Duodenal mucosa (tissue), 2 donors: ENCODE results near the gene CRADD.

Experiments used
- H3K27ac ChIP-seq: one replicate; pipeline ENCODE4 v1.7.0; 2013; ENCODE audit warnings: low read depth, low read length
- H3K27me3 ChIP-seq, 2 donors: one replicate each; pipeline ENCODE4 v1.7.0; 2013; ENCODE audit warnings: low read length in 2 of 2, control low read depth in 1 of 2; ENCODE audit not compliant: insufficient read depth in 2 of 2, control insufficient read depth in 1 of 2
- H3K36me3 ChIP-seq, 2 donors: one replicate each; pipeline ENCODE4 v1.7.0; 2013; ENCODE audit warnings: low read length in 2 of 2, control low read depth in 1 of 2; ENCODE audit not compliant: insufficient read depth in 2 of 2, control insufficient read depth in 1 of 2
- H3K4me1 ChIP-seq, 2 donors: one replicate each; pipeline ENCODE4 v1.7.0; 2013; ENCODE audit warnings: low read length in 2 of 2, control low read depth in 1 of 2; ENCODE audit not compliant: insufficient read depth in 2 of 2, control insufficient read depth in 1 of 2
- H3K4me3 ChIP-seq, 2 donors: one replicate each; pipeline ENCODE4 v1.7.0; 2013; ENCODE audit warnings: low read length in 2 of 2, low read depth in 1 of 2
- H3K9ac ChIP-seq, 2 donors: one replicate each; pipeline ENCODE4 v1.7.0; 2013; ENCODE audit warnings: low read length in 2 of 2, low read depth in 1 of 2
- H3K9me3 ChIP-seq, 2 donors: one replicate each; pipeline ENCODE4 v1.7.0; 2013; ENCODE audit warnings: low read length in 2 of 2, control low read depth in 1 of 2; ENCODE audit not compliant: control insufficient read depth in 1 of 2

CRADD gene

DNA sequence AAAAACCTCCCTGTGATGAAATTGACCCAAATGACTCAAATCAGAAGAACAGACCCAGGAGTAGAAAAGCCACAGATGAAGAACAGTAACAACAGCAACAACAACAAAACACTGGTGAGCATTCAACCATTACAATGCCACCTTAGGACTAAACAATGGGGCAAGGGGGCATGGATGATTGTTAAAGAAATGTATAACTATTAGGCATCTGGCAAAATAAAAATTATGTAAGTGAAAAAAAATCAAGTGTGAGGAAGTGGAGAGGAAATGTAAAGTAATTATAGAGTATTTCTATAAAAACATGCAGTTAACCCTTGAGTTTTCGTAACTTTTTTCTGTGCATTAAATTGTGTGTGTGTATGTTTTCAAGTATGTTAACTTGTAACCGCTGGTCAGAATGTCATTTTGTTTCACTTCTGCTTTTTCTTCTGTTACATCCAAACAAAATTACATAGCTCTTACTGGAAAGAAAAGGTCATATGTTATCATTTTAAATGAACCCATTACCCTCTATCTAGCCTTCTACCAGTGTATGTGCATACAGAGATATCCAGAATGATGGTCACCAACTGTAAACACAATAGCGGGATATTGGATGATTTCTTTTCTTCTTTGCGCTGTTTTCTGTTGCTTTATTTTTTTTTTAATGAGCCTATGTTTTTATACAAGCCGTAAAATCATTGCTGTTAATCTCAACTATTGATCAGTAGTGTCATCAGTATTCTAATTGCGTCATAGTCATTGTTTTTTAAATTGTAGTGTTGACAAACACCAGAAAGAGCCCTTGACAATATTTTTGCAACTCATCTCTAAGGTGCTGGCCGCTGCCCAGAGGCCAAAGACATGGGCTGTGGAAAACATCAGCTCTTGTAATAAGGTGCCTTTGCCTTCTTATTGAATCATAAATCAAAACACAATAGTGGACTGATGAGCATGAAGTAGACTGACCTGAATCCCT lies 170.6 kb downstream of the CRADD start:
- H3K9ac ChIP-seq, result no peak overlapping the region
- no peaks in the 10 kb centered on the region for H3K36me3 ChIP-seq
- peaks cover 23 to 35% of the 10 kb centered on the region in 2 donors for H3K4me1 ChIP-seq
- no peaks in the 10 kb centered on the region for H3K27me3 ChIP-seq
- H3K4me3 ChIP-seq, result peak overlapping the region in 1 of 2 donors; percentile 19
- no peaks in the 10 kb centered on the region for H3K9me3 ChIP-seq
- no peak overlapping the region for H3K27ac ChIP-seq

DNA sequence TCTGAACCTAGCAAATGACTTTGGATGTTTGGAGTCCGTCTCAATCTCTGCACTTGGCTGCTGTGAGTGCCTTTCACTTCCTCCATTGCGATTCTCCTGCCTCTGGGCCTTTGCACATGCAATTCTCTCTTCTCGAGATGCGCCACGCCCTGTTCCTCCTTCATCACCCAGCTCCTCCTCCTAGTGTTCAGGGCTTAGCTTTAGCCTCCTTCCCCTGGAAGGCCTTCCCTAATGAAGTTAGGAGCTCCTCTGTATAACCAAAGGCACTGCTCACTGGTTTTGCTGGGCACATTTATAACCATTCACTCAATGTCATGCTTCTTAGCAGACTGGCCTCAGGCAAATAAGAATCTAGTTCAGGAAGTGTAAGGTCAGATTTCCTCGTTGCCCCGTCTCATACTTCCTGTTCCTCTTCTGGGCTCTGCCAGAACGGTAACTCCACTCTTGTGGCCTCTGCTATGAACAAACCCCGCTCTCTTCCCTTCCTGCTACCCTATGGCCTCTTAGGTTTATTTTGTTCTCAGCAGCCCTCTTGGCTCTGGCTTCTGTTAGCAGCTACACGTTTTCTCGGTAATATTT lies 171.4 kb downstream of the CRADD start:
- no peaks in the 10 kb centered on the region for H3K36me3 ChIP-seq
- H3K9me3 ChIP-seq, result no peaks in the 10 kb centered on the region
- H3K27ac ChIP-seq, result no peak overlapping the region
- no peaks in the 10 kb centered on the region for H3K27me3 ChIP-seq
- peak overlapping the region; percentile 7 to 19 for H3K4me3 ChIP-seq
- peaks cover 23 to 35% of the 10 kb centered on the region in 2 donors for H3K4me1 ChIP-seq
- no peak overlapping the region for H3K9ac ChIP-seq

DNA sequence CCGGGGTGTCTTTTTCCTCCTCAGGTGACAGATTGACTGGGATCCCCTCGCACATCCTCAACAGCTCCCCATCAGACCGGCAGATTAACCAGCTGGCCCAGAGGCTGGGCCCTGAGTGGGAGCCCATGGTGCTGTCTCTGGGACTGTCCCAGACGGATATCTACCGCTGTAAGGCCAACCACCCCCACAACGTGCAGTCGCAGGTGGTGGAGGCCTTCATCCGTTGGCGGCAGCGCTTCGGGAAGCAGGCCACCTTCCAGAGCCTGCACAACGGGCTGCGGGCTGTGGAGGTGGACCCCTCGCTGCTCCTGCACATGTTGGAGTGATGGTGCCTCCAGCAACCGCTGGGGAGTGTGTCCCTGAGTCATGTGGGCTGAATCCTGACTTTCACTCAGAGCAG lies 172.8 kb downstream of the CRADD start:
- Histone ChIP-seq H3K9me3 (no peaks in the 10 kb centered on the region), H3K4me3 (no peak overlapping the region), H3K4me1 (peaks cover 23 to 35% of the 10 kb centered on the region in 2 donors), H3K27me3 (no peaks in the 10 kb centered on the region), H3K36me3 (no peaks in the 10 kb centered on the region), H3K27ac (no peak overlapping the region), H3K9ac (no peak overlapping the region)

DNA sequence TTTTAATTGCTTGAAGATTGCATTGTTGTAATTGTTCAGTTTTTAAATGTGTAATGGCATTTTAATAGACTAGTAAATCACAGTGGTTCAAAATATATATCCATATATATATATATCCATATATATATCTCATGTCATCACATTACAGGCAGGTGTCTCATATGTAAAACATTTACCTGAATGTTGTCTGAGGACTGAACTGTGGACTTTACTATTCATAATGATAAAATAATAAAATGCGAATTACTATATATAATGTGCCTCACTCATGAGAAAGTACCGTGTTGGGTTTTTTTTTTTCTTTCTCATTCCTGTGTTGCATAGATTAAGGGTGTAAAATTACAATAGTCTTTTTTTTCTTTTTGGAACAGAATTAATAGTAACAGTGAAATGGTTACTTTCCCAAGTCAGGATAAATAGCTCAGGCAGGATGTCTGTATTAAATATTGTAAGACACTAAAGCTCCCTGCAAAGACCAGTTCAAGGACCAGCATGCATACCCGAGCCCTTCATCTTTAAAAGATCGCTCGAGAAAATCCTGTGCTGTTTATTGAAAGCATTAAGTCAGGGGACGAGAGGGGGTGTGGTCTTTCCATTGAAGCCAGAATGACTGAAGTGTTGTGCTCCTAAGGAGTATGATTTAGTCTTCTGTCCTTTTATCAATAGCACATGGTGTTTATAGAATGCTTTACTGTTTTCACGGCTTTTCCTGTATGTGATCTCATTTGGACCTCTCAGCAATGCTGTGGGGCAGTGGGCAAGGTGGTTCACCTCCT lies 173.5 kb downstream of the CRADD start:
- no peaks in the 10 kb centered on the region for H3K27me3 ChIP-seq
- no peaks in the 10 kb centered on the region for H3K36me3 ChIP-seq
- H3K9ac ChIP-seq, result peak overlapping the region in 1 of 2 donors; percentile 6
- no peak overlapping the region for H3K27ac ChIP-seq
- H3K9me3 ChIP-seq, result no peaks in the 10 kb centered on the region
- H3K4me3 ChIP-seq, result peak overlapping the region in 1 of 2 donors; percentile 30
- peaks cover 23 to 35% of the 10 kb centered on the region in 2 donors for H3K4me1 ChIP-seq

DNA sequence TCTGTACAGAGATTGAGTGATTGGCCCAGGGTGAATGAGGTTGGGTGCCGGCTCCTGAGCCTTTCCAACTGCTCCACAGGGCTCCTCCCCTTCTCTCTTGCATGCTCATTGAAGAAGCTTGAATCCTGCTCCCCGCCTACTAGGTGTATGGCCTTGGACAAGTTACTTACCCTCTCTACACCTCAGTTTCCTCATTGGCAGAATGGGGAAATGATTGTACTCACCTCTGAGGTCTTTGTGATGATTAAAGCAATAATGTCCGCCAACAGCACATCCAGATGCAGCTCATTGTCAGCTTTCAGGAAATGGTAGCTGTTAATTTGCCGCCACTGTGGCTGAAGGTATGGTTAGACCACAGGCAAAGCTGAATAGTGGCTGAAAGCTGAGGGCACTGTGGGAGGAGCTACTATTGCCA lies 174.1 kb downstream of the CRADD start:
- H3K9ac ChIP-seq, result no peak overlapping the region
- no peaks in the 10 kb centered on the region for H3K36me3 ChIP-seq
- H3K4me1 ChIP-seq, result peaks cover 23 to 37% of the 10 kb centered on the region in 2 donors
- no peaks in the 10 kb centered on the region for H3K27me3 ChIP-seq
- no peaks in the 10 kb centered on the region for H3K9me3 ChIP-seq
- H3K27ac ChIP-seq, result no peak overlapping the region
- H3K4me3 ChIP-seq, result no peak overlapping the region

DNA sequence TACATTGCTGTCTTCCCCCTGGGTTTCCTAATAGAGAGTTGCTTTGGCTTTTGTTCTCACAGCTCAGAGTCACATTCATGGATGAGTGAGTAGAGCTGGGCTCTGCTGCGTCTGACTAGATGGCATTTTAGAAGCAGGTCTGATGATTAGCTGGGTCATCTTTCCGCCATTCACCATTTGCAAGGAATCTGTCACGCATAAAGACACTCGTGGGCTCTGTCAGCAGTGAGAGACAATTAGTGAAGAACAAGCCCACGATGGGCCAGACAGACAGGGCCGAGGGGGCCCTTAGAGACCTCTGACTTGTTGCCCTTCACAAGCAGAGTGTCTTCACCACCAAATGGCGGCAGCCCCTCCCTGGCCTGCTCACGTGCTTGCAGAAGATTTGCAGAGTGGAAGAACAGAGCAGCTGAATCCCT lies 175.0 kb downstream of the CRADD start:
- no peak overlapping the region for H3K4me3 ChIP-seq
- no peaks in the 10 kb centered on the region for H3K36me3 ChIP-seq
- H3K4me1 ChIP-seq, result peaks cover 23 to 39% of the 10 kb centered on the region in 2 donors
- no peak overlapping the region for H3K27ac ChIP-seq
- H3K27me3 ChIP-seq, result no peaks in the 10 kb centered on the region
- H3K9ac ChIP-seq, result no peak overlapping the region
- no peaks in the 10 kb centered on the region for H3K9me3 ChIP-seq

DNA sequence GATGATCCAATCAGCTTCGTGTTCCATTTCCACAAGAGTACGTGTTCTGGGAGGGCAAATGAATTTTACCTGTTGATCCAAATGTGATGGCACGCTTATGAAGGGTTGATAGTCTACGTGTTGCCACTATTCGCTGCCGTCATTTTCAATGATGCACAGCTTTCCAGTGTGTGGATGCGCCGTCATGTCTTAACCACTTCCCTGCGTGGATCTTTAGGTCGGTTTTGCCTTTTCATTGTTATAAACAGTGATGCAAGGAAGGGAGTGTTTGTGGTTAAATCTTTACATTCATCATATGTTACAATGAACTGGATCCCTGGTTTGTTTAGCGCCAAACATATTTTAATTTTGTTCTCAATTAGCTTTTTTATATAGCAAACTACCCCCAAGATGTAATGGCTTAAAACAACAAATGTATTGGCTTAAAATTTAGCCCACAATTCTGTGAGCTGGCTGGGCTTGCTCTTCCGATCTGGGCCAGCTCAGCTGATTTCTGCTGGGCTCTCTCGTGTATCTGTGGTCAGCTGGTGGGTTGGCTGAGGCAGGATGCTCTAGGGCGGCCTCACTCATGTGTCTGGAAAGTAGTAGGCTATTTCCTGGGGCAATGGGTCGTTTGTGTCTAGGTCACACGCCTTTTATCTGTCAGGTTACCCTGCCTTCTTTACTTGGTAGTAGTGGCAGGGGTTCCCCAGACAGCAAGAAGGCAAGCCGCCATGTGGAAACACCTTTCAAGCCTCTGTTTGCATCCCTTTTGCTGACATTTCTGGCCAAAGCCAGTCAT lies 176.7 kb downstream of the CRADD start:
- Histone ChIP-seq H3K36me3 (no peaks in the 10 kb centered on the region), H3K4me1 (peaks cover 17 to 27% of the 10 kb centered on the region in 2 donors), H3K27me3 (no peaks in the 10 kb centered on the region), H3K27ac (no peak overlapping the region), H3K9me3 (no peaks in the 10 kb centered on the region), H3K9ac (no peak overlapping the region), H3K4me3 (no peak overlapping the region)

DNA sequence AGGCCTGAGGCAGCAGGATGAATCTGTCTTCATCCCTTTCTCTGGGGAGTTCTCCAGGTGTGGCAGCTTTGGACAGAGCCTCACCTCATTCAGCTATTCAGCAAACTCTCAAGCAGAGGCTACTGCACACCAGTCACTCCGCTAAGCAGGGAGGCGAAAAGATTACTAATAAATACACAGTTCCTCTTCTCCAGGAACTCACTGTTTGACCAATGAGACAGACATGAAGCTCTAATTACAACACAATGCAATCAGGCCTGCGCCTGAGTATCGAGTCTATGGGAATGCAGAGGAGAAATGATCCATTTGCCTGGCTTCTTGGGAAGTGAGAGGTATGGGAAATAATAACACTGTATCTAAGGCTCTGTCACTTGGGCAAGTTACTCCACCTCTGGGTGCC lies 178.1 kb downstream of the CRADD start:
- H3K4me1 ChIP-seq, result peaks cover 9 to 18% of the 10 kb centered on the region in 2 donors
- H3K36me3 ChIP-seq, result no peaks in the 10 kb centered on the region
- H3K4me3 ChIP-seq, result no peak overlapping the region
- no peak overlapping the region for H3K27ac ChIP-seq
- H3K9me3 ChIP-seq, result no peaks in the 10 kb centered on the region
- H3K27me3 ChIP-seq, result no peaks in the 10 kb centered on the region
- H3K9ac ChIP-seq, result no peak overlapping the region

DNA sequence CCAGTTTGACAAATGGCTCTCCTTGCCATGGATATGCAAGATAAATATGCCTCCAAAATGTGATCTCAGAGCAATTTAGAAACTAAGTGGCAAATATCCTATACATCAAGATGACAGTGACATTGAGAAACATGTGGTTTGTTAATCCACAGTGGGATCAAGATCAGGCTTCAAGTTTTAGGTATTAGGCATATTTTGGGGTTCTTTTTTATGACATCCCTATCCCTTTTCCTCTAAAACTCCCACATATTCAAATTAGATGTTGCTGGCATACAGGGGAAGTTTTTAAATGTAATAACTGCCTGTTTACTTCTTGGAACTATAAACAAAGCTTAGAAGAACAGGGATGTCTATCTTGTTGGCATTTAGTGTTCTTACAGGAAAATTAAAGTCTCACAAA lies 179.4 kb downstream of the CRADD start:
- no peak overlapping the region for H3K27ac ChIP-seq
- H3K9ac ChIP-seq, result no peak overlapping the region
- H3K36me3 ChIP-seq, result no peaks in the 10 kb centered on the region
- H3K4me1 ChIP-seq, result peaks cover 0 to 6% of the 10 kb centered on the region in 2 donors
- H3K4me3 ChIP-seq, result no peak overlapping the region
- no peaks in the 10 kb centered on the region for H3K27me3 ChIP-seq
- no peaks in the 10 kb centered on the region for H3K9me3 ChIP-seq
